K562 (cell line): ENCODE measurements around the gene TMEM14C. TPM values are rescaled to one million over a fixed set of nuclear protein-coding genes. Genes with fewer than 3 reads are reported as not detected.

Experiments
- ATAC-seq: fragments of 200-7000 bp; cut with Tn5 transposase; 3 replicates; pipeline ENCODE4 v1.9.1; 2020; ENCODE audit warnings: moderate library complexity
- BruUV-seq: library from RNA; stranded (reverse); fragments of 400-500 nt; replicated peaks from 2 replicates; lab custom pipeline; 2021; lab: Mats Ljungman, UMichigan
- CTCF ChIA-PET: fragments of 300-600 bp; formaldehyde crosslinking; extraction: SDS; loops from one replicate; lab custom pipeline; 2021; ENCODE audit warnings: low intra/inter-chr PET ratio; lab: Yijun Ruan, JAX
- POLR2A ChIA-PET: fragments of 300-600, 350-650 bp; sonication (Branson Sonifier 250); formaldehyde crosslinking; extraction: SDS; loops from one replicate; lab custom pipeline; 2021; ENCODE audit warnings: antibody characterized with exemption, inconsistent platforms; lab: Yijun Ruan, JAX
- DNase-seq, 4 experiments: peaks; one replicate each; pipeline versions ENCODE4 v3.0.0 to v3.0.0-alpha.2; 2011 to 2018; ENCODE audit warnings: low spot score in 3 of 4, mixed read lengths in 3 of 4; ENCODE audit errors: extremely low read depth in 1 of 4
- FAIRE-seq: peaks from 2 replicates; lab custom pipeline; 2011; peaks lifted over from hg19 to GRCh38; lab: Jason Lieb, UNC
- H2AFZ ChIP-seq: 2 replicates; pipeline ENCODE4 v1.6.0; 2011; ENCODE audit warnings: low read depth, low read length, control low read depth, inconsistent platforms
- H3K27ac ChIP-seq: fragments of 200-600 bp; 3 replicates; pipeline ENCODE4 v1.8.0; 2011; ENCODE audit warnings: low read depth, mild to moderate bottlenecking, control low read depth, inconsistent platforms, low read length, moderate library complexity, mixed read lengths; ENCODE audit errors: extremely low read depth
- H3K27me3 ChIP-seq, 2 experiments: fragments of 300-600 bp in 1 of 2; 2 replicates in 1 of 2; 3 replicates in 1 of 2; pipeline versions ENCODE4 v1.6.0 to v1.8.0; 2011; ENCODE audit warnings: inconsistent platforms in 2 of 2, low read length in 2 of 2, mild to moderate bottlenecking in 1 of 2, mixed read lengths in 1 of 2, moderate library complexity in 1 of 2; ENCODE audit not compliant: control insufficient read depth in 2 of 2, insufficient read depth in 2 of 2
- H3K36me3 ChIP-seq: fragments of 300-600 bp; 3 replicates; pipeline ENCODE4 v1.8.0; 2011; ENCODE audit warnings: mild to moderate bottlenecking, low read length, inconsistent platforms; ENCODE audit not compliant: control insufficient read depth, insufficient read depth
- H3K4me1 ChIP-seq, 2 experiments: fragments of 200-600 bp in 1 of 2; replicated peaks in 1 of 2; 2 replicates in 1 of 2; 3 replicates in 1 of 2; pipeline versions ENCODE4 v1.5.1 to v1.8.0; 2011; ENCODE audit warnings: inconsistent platforms in 2 of 2, low read length in 2 of 2, mild to moderate bottlenecking in 1 of 2, mixed read lengths in 1 of 2, moderate library complexity in 1 of 2; ENCODE audit not compliant: control insufficient read depth in 2 of 2, insufficient read depth in 2 of 2
- H3K4me2 ChIP-seq: 2 replicates; pipeline ENCODE4 v1.6.1; 2011; ENCODE audit warnings: low read length, control low read depth, inconsistent platforms, mixed read lengths; ENCODE audit not compliant: insufficient read depth
- H3K4me3 ChIP-seq: fragments of 200-600 bp; sonication (generic), shearing (Covaris generic); 2 replicates; pipeline ENCODE4 v1.5.1; 2016; ENCODE audit warnings: control low read depth, inconsistent platforms
- H3K79me2 ChIP-seq: fragments of 200-600 bp; 3 replicates; pipeline ENCODE4 v1.8.0; 2011; ENCODE audit warnings: low read length, inconsistent platforms; ENCODE audit not compliant: control insufficient read depth, insufficient read depth
- H3K9ac ChIP-seq, 2 experiments: 2 replicates each; pipeline versions ENCODE4 v1.6.0 to v1.6.1; 2011; ENCODE audit warnings: low read depth in 2 of 2, low read length in 2 of 2, control low read depth in 1 of 2, inconsistent platforms in 1 of 2, mild to moderate bottlenecking in 1 of 2, mixed read lengths in 1 of 2; ENCODE audit not compliant: insufficient read depth in 1 of 2
- H3K9me1 ChIP-seq: one replicate; pipeline ENCODE4 v1.6.0; 2011; ENCODE audit warnings: inconsistent platforms, mild to moderate bottlenecking, low read length, moderate library complexity; ENCODE audit not compliant: control insufficient read depth, insufficient read depth
- H3K9me3 ChIP-seq: replicated peaks from 2 replicates; pipeline ENCODE4 v1.5.1; 2011; ENCODE audit warnings: low read depth, low read length, inconsistent platforms; ENCODE audit not compliant: control insufficient read depth, insufficient read depth
- H4K20me1 ChIP-seq: replicated peaks from 2 replicates; pipeline ENCODE4 v1.6.1; 2011; ENCODE audit warnings: low read length, inconsistent platforms, mixed read lengths; ENCODE audit not compliant: control insufficient read depth, insufficient read depth
- BRCA1 ChIP-seq, 2 experiments: fragments of 450-650 bp in 1 of 2; sonication (generic) in 1 of 2; formaldehyde crosslinking in 1 of 2; IDR thresholded peaks; 2 replicates each; pipeline versions ENCODE4 v1.5.0 to v1.6.1; 2017 to 2020; ENCODE audit warnings: mild to moderate bottlenecking in 1 of 2, missing genetic modification reagents in 1 of 2
- EZH2 ChIP-seq: IDR thresholded peaks from 2 replicates; pipeline ENCODE4 v1.6.1; 2012; ENCODE audit warnings: low read depth, mild to moderate bottlenecking, inconsistent platforms, low read length, borderline replicate concordance
- ILK ChIP-seq: fragments of 450-650 bp; IDR thresholded peaks from 2 replicates; pipeline ENCODE4 v1.6.1; 2016; ENCODE audit warnings: missing genetic modification characterization, low read depth, mild to moderate bottlenecking, missing compliant biosample characterization, moderate library complexity, borderline replicate concordance
- KLF1 ChIP-seq: fragments of 450-650 bp; IDR thresholded peaks from 2 replicates; pipeline ENCODE4 v1.6.1; 2016; ENCODE audit warnings: missing genetic modification characterization, missing compliant biosample characterization
- MECOM ChIP-seq: fragments of 250-450 bp; sonication (Bioruptor Pico); IDR thresholded peaks from 2 replicates; pipeline ENCODE4 v1.8.0; 2022; ENCODE audit warnings: inconsistent platforms
- PHB2 ChIP-seq: fragments of 450-650 bp; IDR thresholded peaks from 2 replicates; pipeline ENCODE4 v1.6.1; 2017; ENCODE audit warnings: low read depth
- RBM22 ChIP-seq: fragments of 200-400 bp; formaldehyde crosslinking; IDR thresholded peaks from 2 replicates; pipeline ENCODE4 v1.6.1; 2018; ENCODE audit warnings: low read length, low read depth; ENCODE audit not compliant: poor library complexity, severe bottlenecking
- RFX1 ChIP-seq: fragments of 450-650 bp; IDR thresholded peaks from 2 replicates; pipeline ENCODE4 v1.6.1; 2016; ENCODE audit warnings: mild to moderate bottlenecking, moderate library complexity
- RFX5 ChIP-seq: IDR thresholded peaks from 2 replicates; pipeline ENCODE4 v1.6.1; 2011; ENCODE audit warnings: low read depth, mild to moderate bottlenecking, improper control_type of control experiment, low read length
- SIRT6 ChIP-seq: IDR thresholded peaks from one replicate; pipeline ENCODE4 v1.6.1; 2012; ENCODE audit warnings: low read depth, mild to moderate bottlenecking, control low read depth, inconsistent platforms, low read length, moderate library complexity
- YY1 ChIP-seq, 3 experiments: IDR thresholded peaks; 2 replicates each; pipeline ENCODE4 v1.6.1; 2011; ENCODE audit warnings: low read length in 2 of 3, mild to moderate bottlenecking in 2 of 3, moderate library complexity in 2 of 3, borderline replicate concordance in 1 of 3, control low read depth in 1 of 3, low read depth in 1 of 3; ENCODE audit not compliant: insufficient read depth in 3 of 3, insufficient replicate concordance in 2 of 3, control insufficient read depth in 1 of 3, insufficient read length in 1 of 3; ENCODE audit errors: extremely low read depth in 1 of 3
- ZBTB8A ChIP-seq: fragments of 450-650 bp; IDR thresholded peaks from 2 replicates; pipeline ENCODE4 v1.6.1; 2018; ENCODE audit warnings: mild to moderate bottlenecking, moderate library complexity; ENCODE audit not compliant: partially characterized antibody
- ZNF174 ChIP-seq: fragments of 250-450 bp; sonication (Bioruptor Pico); IDR thresholded peaks from 2 replicates; pipeline ENCODE4 v1.4.0; 2020; ENCODE audit warnings: mild to moderate bottlenecking
- ZNF175 ChIP-seq: fragments of 200-800 bp; sonication (Bioruptor generic); IDR thresholded peaks from 2 replicates; pipeline ENCODE4 v1.6.1; 2016; ENCODE audit warnings: low read depth, mild to moderate bottlenecking, missing genetic modification characterization, missing compliant biosample characterization
- ZNF561 ChIP-seq: fragments of 450-650 bp; formaldehyde crosslinking; conservative IDR thresholded peaks from 2 replicates; pipeline ENCODE4 v1.4.0; 2020; ENCODE audit warnings: mild to moderate bottlenecking, moderate library complexity
- WGBS: fragments of 100-300 bp; shearing (Covaris generic); methylation state at CpG from one replicate; pipeline ENCODE4 v1.1.6; 2016; ENCODE audit warnings: low coverage, mixed read lengths; ENCODE audit not compliant: insufficient coverage; ENCODE audit errors: missing lambda C conversion rate; 5-methylcytosine and 5-hydroxymethylcytosine counted together
- in situ Hi-C: fragments of 300-500 bp; cut with MboI; formaldehyde crosslinking; loops from 4 replicates; pipeline ENCODE4 v1.15.0; 2018; ENCODE audit warnings: inconsistent platforms, mixed read lengths
- intact Hi-C: fragments of 100-400 bp; cut with micrococcal nuclease; formaldehyde crosslinking; loops from 2 replicates; pipeline ENCODE4 v1.14.2; 2022
- polyA plus RNA-seq, 8 experiments: library from polyadenylated mRNA; depleted of rRNA in 4 of 8; stranded (reverse) in 5 of 8; unstranded in 3 of 8; fragments of >200 nt; fragmentation: Nextera tagmentation in 2 of 8; fragmentation: Illumina TruSeq in 1 of 8; extraction: Ambion mirVana in 2 of 8; extraction: Trizol in 1 of 8; gene quantifications; 2 replicates each; pipeline versions ENCODE4 v1.2.1 to v1.2.3, GENCODE V29; 2011 to 2014; ENCODE audit warnings: inconsistent platforms in 1 of 8, missing spikeins in 1 of 8
- total RNA-seq, 7 experiments: library from RNA; depleted of rRNA in 6 of 7; stranded (reverse); fragments of >200 nt in 6 of 7; fragmentation: Illumina TruSeq in 2 of 7; extraction: Trizol in 2 of 7; gene quantifications; 2 replicates each; pipeline versions ENCODE4 v1.2.1 to v1.2.3, GENCODE V29; 2011 to 2021; ENCODE audit warnings: low replicate concordance in 1 of 7

The TMEM14C gene
- total and polyA plus RNA-seq, 9 of the 15 experiments (the other 6 are each of a cell fraction or from before 2014, with no cell fraction given): 151 to 496 (median 263) TPM

DNA sequence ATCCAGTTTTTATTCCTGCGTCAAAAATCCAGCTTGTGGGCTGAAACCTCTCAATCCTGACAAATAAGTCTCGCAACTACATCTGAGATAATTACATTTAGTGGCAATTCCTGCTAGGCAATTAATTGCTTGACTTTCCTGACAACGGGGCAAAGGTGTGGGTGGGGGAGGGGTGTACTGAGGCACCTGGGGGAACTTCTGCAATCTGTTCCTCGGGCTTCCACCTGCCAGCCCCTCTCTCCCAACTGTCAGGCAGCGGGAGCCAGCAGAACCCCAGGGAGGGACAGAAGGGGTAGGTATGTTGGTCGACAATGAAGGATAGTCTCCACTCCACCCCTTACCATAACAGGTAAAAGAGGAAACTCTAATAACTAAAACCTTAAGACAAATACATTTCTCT lies 35.3 kb upstream of the TMEM14C start:
- POLR2A ChIA-PET: interaction anchor here (0.6 to 0.8 kb wide), 2 partner anchors 14 to 94 kb away, joined by 3 to 4 read pairs; no protein-coding TSS in a partner anchor
- DNase-seq: no peak
- Histone ChIP-seq H3K79me2 (peaks cover 2% of the 10 kb centered on the region; the same call in 1 of the 3 replicates), H3K9me1 (no peaks in the 10 kb centered on the region), H2AFZ (no peak overlapping the region), H3K36me3 (no peaks in the 10 kb centered on the region; the same call in 2 of the 3 replicates), H3K4me3 (no peak overlapping the region), H3K4me1 (peaks cover 0 to 8% of the 10 kb centered on the region in 2 experiments; a peak in 2 of 5 replicates), H4K20me1 (no peaks in the 10 kb centered on the region), H3K27ac (no peak overlapping the region), H3K9ac (no peak overlapping the region), H3K4me2 (no peak overlapping the region), H3K27me3 (no peaks in the 10 kb centered on the region), H3K9me3 (no peaks in the 10 kb centered on the region)
- ATAC-seq: no peak
- 40% methylated on average over 6 of the region's 6 CpGs for WGBS
- in situ Hi-C loops: no loop called here
- FAIRE-seq: no peak
- TF ChIP-seq MECOM (no peak), PHB2 (no peak), RBM22 (no peak), ZNF174 (CRISPR knock-in tag) (no peak), ZNF561 (CRISPR knock-in tag) (no peak), KLF1 (no peak), ZBTB8A (no peak), ZNF175 (no peak), ILK (tag) (no peak), BRCA1 (IDR thresholded peaks at IDR 0.05) (no peak), BRCA1 (CRISPR knock-in tag; IDR thresholded peaks at IDR 0.05) (no peak), RFX1 (no peak), EZH2 (no peak), SIRT6 (no peak), YY1 (IDR thresholded peaks at IDR 0.05; ENCODE audit: borderline replicate concordance in 1 of 3, control insufficient read depth in 1 of 3, extremely low read depth in 1 of 3, insufficient read depth in 3 of 3, insufficient read length in 1 of 3, insufficient replicate concordance in 2 of 3, low read depth in 1 of 3, low read length in 2 of 3) (no peak), RFX5 (no peak)
- CTCF ChIA-PET: no interaction called here
- intact Hi-C loops: no loop called here
- BruUV-seq: no TSS peak
